NCI-H128 (cell line): ENCODE measurements around the gene KYNU.
"Not testable (repeated sequence)": the region's sequence is repeated elsewhere in the genome, so short reads cannot be mapped to it uniquely, and the experiment has no call there.

ENCODE experiments used
- DNase-seq: peaks from one replicate; lab custom pipeline; 2025; ENCODE audit not compliant: unreplicated experiment; lab: John Stamatoyannopoulos, UW

KYNU gene

GRCh38 chr2:142877216-142877838 is at the start of gene KYNU:
KYNU (plus strand) TSS chr2:142877664; CDS start chr2:142885368, 7,704 bp downstream.
- no peak for DNase-seq

- no peak for DNase-seq
Observed at GRCh38 chr2:142834021-142834420, 43.4 kb upstream of the KYNU start.

- no peak for DNase-seq
Observed at GRCh38 chr2:142840436-142840835, 37.0 kb upstream of the KYNU start.

GRCh38 chr2:142841788-142842187 is 35.7 kb upstream of the KYNU start:
- DNase-seq = no peak

GRCh38 chr2:142842369-142842768 is 35.1 kb upstream of the KYNU start:
- no peak for DNase-seq

GRCh38 chr2:142843731-142844130 is 33.7 kb upstream of the KYNU start:
- no peak for DNase-seq

GRCh38 chr2:142848023-142848606 is 29.3 kb upstream of the KYNU start:
- no peak for DNase-seq

GRCh38 chr2:142849820-142850219 is 27.6 kb upstream of the KYNU start:
- no peak for DNase-seq

- DNase-seq = no peak
Observed at GRCh38 chr2:142853912-142854311, 23.6 kb upstream of the KYNU start.

GRCh38 chr2:142857256-142858164 is 20.0 kb upstream of the KYNU start:
- DNase-seq = no peak

GRCh38 chr2:142858961-142859360 is 18.5 kb upstream of the KYNU start:
- no peak for DNase-seq

GRCh38 chr2:142862299-142862698 is 15.2 kb upstream of the KYNU start:
- DNase-seq = no peak

GRCh38 chr2:142862847-142863246 is 14.6 kb upstream of the KYNU start:
- DNase-seq = no peak

GRCh38 chr2:142863485-142863961 is 13.9 kb upstream of the KYNU start:
- DNase-seq = no peak

- DNase-seq = not testable (repeated sequence)
Observed at GRCh38 chr2:142864605-142865004, 12.9 kb upstream of the KYNU start.

GRCh38 chr2:142865924-142866323 is 11.5 kb upstream of the KYNU start:
- no peak for DNase-seq

GRCh38 chr2:142866426-142866825 is 11.0 kb upstream of the KYNU start:
- no peak for DNase-seq

GRCh38 chr2:142867136-142867535 is 10.3 kb upstream of the KYNU start:
- no peak for DNase-seq

- DNase-seq = no peak
Observed at GRCh38 chr2:142868229-142868762, 9.2 kb upstream of the KYNU start.

GRCh38 chr2:142869065-142869460 is 8.4 kb upstream of the KYNU start:
- not testable (repeated sequence) for DNase-seq

GRCh38 chr2:142869461-142870106 is 7.9 kb upstream of the KYNU start:
- DNase-seq = no peak
